HG02852 (cell line): Measurements from ENCODE around the gene ICA1L.

Experiments used
- ATAC-seq: cut with Tn5 transposase; IDR thresholded peaks from one replicate; pipeline ENCODE4 v1.9.1; 2021; ENCODE audit warnings: mild to moderate bottlenecking, moderate library complexity; ENCODE audit not compliant: unreplicated experiment

The ICA1L gene

DNA sequence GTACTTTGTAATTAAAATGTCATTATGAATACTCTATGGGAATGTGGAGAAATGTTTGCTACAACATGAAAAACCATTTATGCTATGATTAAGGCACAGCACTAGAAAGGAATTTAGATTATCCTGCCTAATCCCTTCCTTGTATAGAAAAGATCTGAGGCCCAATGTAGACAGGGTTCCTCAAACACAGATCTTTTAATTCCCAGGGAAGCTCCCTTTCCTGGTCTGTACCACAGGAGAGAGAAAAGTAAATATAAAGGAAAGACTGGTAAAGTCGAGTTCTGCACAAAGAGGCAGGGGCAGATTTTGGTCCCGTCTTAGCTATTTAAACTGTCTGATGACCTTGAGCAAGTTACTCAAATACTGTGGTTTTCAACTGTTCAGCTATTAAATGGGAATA is 84.7 kb downstream of the ICA1L start:
- no peak for ATAC-seq

GRCh38 chr2:202782940-202783558 is 88.5 kb downstream of the ICA1L start:
- ATAC-seq, result no peak

GRCh38 chr2:202780514-202781021 is 91.0 kb downstream of the ICA1L start:
- peak; percentile 96 for ATAC-seq

DNA sequence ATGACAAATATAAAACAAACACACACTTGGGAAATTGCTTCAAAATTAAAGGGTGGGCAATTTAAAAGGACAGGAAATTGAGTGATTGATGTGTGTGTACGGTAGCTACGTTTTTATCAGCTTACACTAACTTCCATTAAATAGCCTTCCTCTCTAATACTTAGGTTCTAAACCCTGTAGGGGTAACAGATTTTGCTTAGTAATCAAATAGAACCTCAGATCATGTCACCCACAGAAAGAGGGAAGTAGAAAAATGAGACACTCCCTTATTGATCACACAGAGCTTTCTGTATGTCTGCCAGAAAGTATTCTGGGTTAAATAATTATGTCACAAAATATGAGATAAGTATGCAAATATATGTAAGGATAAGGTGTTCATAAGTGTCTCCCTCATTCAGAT is 93.3 kb downstream of the ICA1L start:
- no peak for ATAC-seq

- ATAC-seq, result no peak
These were observed 97.5 kb downstream of the ICA1L start for GRCh38 chr2:202774104-202774503.

GRCh38 chr2:202773301-202773973 is 98.1 kb downstream of the ICA1L start:
- ATAC-seq, result no peak

DNA sequence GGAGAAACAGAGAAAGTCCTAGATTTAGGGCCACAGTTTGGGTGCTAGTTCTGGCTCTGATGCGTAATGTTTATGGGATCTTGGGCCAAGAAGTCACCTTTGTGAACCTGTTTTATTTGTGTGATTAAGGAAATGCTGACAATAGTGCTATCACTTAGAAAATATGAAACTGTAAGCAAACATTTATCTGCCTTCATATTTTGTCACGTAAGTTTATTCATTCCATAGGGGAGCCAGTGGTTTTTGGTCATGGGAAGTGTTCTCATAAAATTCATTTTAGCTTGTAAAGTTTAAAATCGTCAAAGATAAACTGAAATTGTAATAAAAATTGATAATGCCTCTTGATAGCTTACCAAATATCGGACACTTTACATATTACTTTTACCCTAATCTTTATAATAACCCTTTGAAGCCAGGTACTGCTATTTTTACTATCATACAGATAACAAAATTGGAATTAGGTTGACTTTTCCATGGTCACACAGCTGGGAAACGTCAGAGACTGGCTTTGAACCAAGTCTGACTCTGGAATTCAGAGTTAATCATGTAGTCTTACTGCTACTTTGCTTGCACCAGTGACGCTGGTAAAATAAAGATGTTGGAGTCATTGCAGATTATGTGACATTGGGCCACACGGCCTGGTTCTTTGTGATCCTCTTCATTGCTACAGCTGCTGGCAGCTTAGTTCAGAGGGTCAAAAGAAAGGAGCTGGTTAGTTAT is 99.7 kb downstream of the ICA1L start:
- ATAC-seq, result no peak

GRCh38 chr2:202771336-202771735 is 100.2 kb downstream of the ICA1L start:
- no peak for ATAC-seq

DNA sequence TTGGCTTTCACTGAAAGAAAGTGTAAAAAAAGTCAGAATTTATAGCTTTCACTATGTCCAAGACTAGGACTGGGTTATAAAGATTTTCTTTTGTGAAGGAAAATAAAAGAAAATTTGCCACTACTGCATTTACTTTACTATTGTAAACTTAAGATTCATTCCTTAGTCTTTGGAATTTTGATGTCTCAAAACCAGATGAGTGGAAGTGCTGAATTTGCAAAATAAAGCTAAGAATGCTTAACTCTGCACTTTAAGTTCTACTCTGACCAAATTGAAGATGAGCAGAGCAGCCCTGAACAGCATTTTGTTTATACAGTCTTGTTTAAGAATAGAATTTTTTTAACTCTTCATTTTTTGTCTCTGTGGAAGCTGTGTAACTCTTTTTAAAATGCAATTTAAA is 102.4 kb downstream of the ICA1L start:
- no peak for ATAC-seq

DNA sequence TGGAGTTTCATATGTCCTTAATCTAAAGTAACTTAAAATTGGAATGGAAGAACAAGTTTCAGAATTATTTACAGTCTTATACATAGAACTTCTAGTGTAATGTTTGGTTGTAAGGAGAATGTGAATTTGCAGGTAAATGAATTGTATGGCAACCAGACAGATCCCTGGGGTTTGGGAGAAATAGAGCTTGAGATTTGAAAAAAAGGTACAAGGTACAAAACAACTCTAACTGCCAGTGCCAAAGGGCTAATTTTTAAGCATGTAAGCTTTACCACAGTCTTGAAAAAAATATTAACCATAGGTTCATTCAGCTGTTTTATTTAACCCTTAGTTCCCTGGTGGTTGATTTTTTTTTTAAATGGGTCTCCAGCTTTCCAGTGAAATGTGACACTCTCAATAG is 103.3 kb downstream of the ICA1L start:
- ATAC-seq, result no peak

GRCh38 chr2:202765436-202765835 is 106.1 kb downstream of the ICA1L start:
- no peak for ATAC-seq

DNA sequence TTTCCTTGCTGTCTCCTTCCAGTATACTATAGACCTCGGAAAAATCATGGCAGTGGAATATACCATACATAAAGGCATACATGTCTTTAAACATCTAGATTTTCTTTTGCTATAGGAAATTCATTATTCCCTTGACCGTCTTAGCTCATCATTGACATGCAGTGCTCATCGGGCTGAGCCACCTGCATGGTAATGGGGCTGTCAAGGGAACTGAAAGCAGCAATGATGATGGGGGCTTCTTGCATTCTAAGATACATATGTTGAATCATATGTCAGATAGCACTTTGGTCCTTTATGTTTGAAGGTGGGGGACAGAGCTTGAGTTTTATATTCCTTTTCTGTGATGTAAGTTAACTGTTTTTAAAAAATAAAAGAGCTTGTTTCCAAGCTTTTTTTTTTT is 106.6 kb downstream of the ICA1L start:
- ATAC-seq, result no peak

DNA sequence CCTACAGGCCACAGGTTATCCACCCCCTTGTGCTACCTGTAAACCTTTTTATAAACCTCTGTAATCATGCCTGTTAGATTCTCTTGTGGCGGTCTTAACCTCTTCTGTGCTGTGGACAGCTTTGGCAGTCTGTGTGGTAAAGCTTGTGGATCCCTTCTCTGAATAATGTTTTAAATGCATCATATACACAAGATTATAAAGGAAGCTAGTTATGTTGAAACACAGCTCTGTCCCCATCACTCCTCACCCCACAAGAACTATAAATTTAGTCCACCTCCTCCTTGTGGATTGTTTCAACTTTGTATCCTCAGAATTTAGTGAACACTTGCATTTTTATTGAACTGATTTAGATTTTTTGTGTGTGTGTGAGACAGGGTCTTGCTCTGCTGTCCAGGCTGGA is 107.7 kb downstream of the ICA1L start:
- no peak for ATAC-seq

DNA sequence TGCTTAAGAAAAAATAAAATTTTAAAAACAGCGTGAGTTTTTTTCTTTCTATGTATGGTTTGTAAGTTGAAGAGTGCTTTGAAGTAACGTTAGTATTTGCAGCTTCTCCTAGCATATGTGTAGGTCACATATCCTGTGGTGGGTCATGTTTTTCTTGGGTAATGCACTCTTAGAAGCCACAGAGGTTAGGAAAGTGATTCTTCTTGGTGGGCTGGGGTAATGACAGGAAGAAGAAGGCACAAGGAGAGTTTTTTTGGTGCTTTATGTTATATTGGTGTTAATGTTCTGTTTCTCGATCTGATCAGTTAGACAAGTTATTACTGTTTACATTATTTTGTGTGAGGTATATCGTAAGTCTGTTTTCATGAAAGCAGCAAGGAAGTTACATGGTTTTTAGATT is 109.0 kb downstream of the ICA1L start:
- ATAC-seq, result no peak

GRCh38 chr2:202760848-202761247 is 110.7 kb downstream of the ICA1L start:
- no peak for ATAC-seq

DNA sequence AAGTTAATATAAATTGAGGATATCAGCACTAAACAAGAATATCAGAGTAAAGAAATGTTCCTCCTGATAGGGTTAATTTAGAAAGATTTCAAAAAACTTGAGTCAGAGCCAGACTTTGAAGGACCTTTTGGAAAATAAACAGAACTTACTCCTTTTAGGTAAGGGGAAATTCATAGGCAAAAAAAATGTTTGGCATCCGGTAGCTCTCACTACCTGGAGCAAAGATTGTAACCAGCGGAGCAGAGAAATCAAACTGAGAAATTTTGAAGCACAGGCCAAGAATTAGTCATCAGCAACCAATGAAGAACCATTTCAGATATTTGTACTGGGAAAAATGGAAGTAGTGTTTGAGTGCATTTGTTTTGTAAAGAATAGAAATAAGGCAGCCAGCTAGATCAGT is 113.0 kb downstream of the ICA1L start:
- ATAC-seq, result no peak

DNA sequence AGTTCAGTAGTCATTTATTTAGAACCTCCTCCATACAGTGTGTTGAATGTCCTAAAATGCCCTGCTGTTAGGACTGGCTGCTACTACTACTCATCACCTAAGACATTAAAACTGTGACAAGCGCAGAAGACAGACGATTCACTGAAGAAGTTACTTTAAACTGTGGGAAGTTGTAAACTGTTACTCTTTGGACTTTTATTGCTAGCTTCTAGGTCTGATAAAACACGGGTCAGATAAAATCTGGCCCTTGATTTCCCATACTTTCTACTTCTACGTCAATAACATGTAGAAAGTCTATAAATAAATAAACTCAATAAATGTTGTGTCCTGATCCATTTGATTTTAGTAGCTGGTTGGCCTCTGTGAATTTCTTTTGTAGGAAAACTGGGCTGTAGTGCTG is 113.4 kb downstream of the ICA1L start:
- ATAC-seq, result no peak

GRCh38 chr2:202757339-202757738 is 114.2 kb downstream of the ICA1L start:
- no peak for ATAC-seq

DNA sequence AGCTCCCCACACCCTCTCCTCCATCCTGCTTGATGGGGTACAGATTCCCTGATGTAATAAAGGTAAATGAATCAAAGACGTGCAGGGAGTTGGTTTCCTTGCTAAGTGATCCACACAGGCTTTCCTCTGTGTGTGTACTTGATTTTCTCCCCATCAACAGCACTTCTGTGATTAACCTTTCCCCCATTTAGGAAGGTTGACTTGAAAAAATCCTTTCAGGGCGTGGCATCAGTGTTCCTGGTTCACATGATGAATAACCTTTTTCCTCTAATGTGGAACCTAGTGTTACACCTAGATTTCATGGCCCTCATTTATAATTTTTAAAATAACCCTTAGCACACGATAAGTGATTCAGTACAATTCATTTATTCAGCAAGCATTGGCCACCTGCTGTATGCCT is 115.0 kb downstream of the ICA1L start:
- no peak for ATAC-seq

GRCh38 chr2:202754936-202755335 is 116.6 kb downstream of the ICA1L start:
- ATAC-seq, result no peak

- ATAC-seq, result no peak
These were observed 119.5 kb downstream of the ICA1L start for GRCh38 chr2:202752071-202752470.

DNA sequence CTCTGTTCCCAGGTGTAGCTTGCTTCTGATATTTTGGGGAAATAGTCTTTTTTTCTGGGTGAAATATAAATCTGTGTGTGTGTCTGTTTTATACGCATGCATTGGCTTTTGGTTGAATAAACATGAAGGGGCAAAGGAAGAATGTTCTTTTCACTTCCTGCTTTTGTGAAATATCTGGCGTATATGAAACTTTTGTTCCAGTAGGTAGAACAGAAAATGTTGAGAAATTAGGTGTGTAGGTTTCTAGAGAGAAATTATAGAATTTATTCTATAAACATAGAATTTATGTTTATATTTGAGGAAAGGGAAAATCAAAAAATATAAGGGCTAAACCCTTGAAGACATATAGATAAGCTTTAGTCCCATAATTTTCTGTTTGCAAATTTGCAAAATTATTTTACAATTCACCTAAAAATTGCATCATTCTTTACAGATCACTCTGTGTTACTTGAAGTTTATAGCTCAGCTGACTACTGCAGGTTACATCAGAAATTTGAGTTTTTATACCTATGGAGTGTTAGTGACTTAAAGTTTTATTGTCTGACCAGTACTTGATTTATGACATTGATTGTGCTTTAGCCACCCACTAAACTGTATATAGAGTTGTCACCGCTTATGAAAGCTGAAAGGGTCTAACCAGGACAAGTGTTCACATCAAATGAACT is 120.7 kb downstream of the ICA1L start:
- ATAC-seq, result no peak
